HG03378 (cell line): ENCODE results near the gene MTAP.

ENCODE experiments used
- ATAC-seq: cut with Tn5 transposase; IDR thresholded peaks from one replicate; pipeline ENCODE4 v1.9.1; 2021; ENCODE audit warnings: mild to moderate bottlenecking, moderate library complexity; ENCODE audit not compliant: unreplicated experiment

Gene MTAP

GRCh38 chr9:21804331-21804730 lies 1.9 kb downstream of the MTAP start:
- ATAC-seq, result no peak

- no peak for ATAC-seq
Observed at GRCh38 chr9:21804791-21805190, 2.4 kb downstream of the MTAP start.

- ATAC-seq, result no peak
Observed at GRCh38 chr9:21806644-21807043, 4.2 kb downstream of the MTAP start.

- ATAC-seq, result no peak
Observed at GRCh38 chr9:21810388-21810787, 8.0 kb downstream of the MTAP start.

GRCh38 chr9:21810881-21811280 lies 8.4 kb downstream of the MTAP start:
- ATAC-seq, result no peak

GRCh38 chr9:21811914-21812313 lies 9.5 kb downstream of the MTAP start:
- no peak for ATAC-seq

- no peak for ATAC-seq
Observed at GRCh38 chr9:21812415-21812814, 10.0 kb downstream of the MTAP start.

- peak; percentile 73 for ATAC-seq
Observed at GRCh38 chr9:21812946-21813568, 10.6 kb downstream of the MTAP start.

- peak; percentile 58 for ATAC-seq
Observed at GRCh38 chr9:21813575-21814473, 11.4 kb downstream of the MTAP start.

- ATAC-seq, result no peak
Observed at GRCh38 chr9:21815643-21816042, 13.2 kb downstream of the MTAP start.

- ATAC-seq, result no peak
Observed at GRCh38 chr9:21817176-21817575, 14.7 kb downstream of the MTAP start.

- no peak for ATAC-seq
Observed at GRCh38 chr9:21825637-21826036, 23.2 kb downstream of the MTAP start.

- no peak for ATAC-seq
Observed at GRCh38 chr9:21828853-21829410, 26.5 kb downstream of the MTAP start.

GRCh38 chr9:21830589-21830988 lies 28.2 kb downstream of the MTAP start:
- no peak for ATAC-seq

- peak; percentile 74 for ATAC-seq
Observed at GRCh38 chr9:21831841-21832509, 29.5 kb downstream of the MTAP start.

GRCh38 chr9:21833090-21833801 lies 30.8 kb downstream of the MTAP start:
- peak; percentile 72 for ATAC-seq

GRCh38 chr9:21835121-21835520 lies 32.7 kb downstream of the MTAP start:
- ATAC-seq, result no peak

GRCh38 chr9:21836437-21837161 lies 34.2 kb downstream of the MTAP start:
- no peak for ATAC-seq

GRCh38 chr9:21837501-21837900 lies 35.1 kb downstream of the MTAP start:
- no peak for ATAC-seq

- no peak for ATAC-seq
Observed at GRCh38 chr9:21840647-21841046, 38.2 kb downstream of the MTAP start.
